Measurements from ENCODE around the gene CATSPER3.

The CATSPER3 gene

GRCh38 chr5:135030956-135031812 lies 63.5 kb downstream of the CATSPER3 start:
- DNase-seq, result no peak

GRCh38 chr5:135031813-135032694 lies 64.3 kb downstream of the CATSPER3 start:
- DNase-seq, result no peak

- DNase-seq, result no peak
These were observed 64.9 kb downstream of the CATSPER3 start for GRCh38 chr5:135032695-135032998.

DNA sequence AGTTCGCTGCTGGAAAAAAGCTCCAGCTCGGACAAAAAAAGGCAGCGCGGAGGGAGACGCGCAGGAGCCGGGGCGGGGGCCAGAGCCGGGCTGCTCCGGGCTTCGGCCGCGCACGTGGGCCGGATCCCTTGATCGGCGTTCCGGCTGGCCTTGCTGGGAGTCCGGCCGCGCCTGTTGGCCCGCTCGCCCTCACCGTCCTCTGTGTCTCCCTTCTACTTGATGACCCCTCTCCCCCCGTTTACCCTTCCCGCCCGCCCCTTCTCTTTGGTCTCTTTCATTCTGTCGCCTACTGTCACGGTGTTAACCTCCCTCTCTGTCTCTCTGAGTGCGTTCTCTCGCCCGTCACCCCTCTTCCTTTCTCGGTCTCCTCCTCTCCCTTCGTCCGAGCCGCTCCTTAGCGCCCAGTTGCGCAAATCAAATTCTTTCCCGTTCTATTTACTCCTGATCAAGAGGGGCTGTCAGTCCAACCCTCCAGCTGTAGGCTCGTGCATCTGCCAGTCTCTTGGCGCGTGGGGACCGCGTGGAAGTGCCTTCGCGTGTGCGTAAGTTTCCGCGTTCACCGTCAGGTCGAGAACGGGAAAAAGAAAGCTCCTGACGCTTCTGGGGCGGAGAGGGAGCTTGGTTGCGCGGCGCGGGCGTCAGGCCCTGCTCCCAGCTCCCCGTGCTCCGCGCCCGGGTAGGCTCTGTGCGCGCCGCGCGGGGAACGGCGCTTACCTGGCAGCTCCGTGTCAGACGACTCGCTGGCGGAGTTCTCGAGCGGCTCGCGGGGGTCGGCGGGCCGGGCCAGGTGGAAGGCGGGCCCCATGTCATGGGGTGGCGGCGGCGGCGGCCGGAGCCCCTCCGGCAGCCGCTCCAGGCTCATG lies 65.5 kb downstream of the CATSPER3 start:
- peak; percentile 11 for DNase-seq

DNA sequence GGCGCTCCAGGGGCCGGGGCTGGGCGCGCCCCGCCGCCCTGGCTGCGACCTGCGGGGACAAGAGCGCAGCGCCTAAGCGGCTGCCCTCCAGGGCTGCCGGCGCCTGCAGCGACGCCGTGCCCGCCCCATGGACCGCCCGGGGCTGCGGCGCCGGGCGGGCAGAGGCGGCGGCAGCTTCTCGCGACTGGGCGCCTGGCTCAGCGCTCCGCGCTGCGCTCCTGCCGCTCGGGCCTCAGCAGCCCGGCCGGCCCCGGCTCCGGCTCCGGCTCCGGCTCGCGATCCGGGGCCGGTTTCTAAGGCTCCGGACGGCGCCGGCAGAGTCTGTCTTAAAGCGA lies 66.2 kb downstream of the CATSPER3 start, which contains the start of gene PITX1:
Gene PITX1 (minus strand): TSS at position 328 of the 335 bp plus-strand sequence. CDS start 347 bp downstream, outside the sequence.
- DNase-seq, result peak; percentile 21

DNA sequence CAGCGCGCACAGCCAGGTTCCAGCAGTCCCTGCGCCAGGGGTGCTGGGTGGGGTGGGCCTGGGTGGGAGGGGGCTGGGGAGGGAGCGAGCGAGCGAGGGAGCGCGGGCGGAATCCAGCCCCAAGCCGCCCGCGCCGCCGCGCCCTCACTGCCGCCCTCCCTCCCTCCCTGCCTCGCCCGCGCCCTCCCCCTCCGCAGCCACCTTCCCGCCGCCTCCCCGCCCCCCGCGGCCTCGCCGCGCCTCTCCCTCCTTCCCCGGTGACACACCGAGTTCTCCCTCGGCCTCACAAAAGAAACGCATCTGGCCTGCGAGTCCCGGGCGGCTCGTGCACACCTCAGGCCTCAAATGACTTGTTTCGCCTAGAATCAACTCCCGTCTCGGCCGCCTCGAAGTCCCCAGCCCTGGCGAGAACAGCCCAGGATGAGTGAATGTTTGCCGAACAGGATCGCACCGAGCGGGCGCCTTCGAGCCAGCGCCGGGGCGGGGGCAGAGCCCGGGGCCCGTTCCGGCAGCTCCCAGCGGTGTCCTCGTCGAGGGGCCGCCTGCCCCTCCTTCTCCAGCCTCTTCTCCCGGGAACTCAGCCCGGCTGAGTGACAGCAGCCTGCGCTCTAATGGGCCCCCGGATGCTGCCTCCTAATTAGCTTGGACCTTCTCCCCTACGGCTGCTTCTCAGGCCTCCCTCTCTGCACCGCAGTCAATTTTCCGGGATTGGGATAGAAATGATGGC lies 66.7 kb downstream of the CATSPER3 start:
- DNase-seq, result no peak

DNA sequence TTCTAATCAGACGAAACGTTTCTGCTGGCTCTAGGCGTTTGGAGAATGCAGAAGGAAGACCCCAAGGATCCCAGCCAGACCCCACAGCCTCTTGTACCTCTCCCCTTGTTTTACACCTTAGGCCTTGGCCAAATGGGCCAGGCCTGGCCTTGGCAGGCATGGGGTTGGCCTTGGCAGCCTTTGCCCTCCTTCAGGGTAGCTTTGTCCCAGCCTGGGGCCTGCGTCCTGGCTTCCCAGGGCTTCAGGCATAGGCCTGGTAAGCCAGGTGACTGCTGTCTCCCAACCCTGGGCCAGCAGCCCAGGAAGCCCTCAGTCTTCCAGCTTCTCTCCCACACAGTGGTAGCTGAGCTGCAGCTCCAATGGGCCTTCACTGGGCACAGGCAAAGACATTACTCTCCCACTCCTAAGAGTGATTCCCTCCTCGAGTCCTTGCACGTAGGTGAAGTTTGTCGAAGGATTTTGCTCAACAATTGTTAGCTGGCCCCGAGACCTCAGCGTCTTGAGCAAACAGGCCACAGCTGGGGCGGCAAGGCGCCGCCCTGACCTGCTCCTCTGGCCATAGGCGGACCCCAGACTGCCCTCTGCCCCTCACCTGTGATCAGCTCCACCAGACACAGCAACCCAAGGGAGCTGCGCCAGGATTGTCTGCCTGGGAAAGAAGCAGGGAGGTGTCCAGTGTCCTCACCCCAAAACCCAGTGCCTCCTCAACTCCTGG lies 67.4 kb downstream of the CATSPER3 start:
- DNase-seq, result no peak

GRCh38 chr5:135035678-135036030 lies 67.9 kb downstream of the CATSPER3 start:
- no peak for DNase-seq

DNA sequence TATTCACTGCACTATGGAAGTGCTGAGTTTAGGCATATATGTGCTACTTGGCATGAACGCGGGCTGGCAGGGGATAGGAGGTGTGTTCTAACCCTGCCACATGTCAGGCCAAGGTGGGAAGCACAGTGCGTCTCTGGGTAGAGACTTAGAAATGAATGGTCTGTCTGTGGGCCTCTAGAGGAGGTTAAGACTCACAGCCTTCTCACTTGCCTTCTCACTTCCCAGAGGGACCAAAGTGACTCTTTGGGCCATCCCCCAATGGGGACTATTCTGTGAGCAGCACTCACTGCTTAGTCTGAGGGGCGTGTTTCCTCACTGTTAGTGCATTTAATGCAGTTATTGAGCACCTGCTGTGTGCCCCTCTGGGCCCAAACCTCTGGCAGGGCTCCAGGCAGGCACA lies 68.7 kb downstream of the CATSPER3 start:
- DNase-seq, result no peak

DNA sequence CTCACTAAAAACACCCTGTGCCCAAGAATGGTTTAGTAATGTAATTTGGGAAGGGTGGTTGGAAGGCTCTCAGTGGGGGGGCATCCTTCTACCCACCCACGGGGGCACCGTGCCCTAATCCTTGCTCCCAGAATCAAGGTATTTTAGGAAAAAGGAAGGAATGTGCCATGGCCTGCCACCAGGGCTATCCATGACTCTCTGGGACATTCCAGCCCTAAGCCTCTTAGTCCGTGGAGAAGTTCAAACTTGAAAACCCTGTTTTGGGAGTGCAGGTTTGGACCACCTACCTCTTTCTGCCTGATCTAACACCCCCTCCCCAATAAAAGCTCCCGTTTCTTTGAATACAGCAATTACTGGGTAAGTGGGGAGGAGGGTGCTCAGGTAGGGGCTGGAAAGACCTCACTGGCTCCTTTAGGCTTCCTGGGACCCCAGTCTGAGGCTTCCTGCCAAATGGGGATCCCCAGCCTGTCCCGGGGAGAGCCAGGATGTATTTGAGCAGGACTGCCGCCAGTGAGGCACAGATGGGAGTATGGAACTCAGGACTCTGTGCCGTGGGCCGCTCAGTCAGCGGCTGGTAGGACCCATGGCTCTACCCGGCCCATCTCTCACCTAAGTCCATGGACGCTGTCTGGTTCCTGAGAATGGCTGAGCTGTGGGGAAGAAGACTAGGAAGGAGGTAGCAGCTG lies 70.0 kb downstream of the CATSPER3 start:
- no peak for DNase-seq

GRCh38 chr5:135038205-135038812 lies 70.6 kb downstream of the CATSPER3 start:
- DNase-seq, result no peak

GRCh38 chr5:135038813-135039270 lies 71.1 kb downstream of the CATSPER3 start:
- DNase-seq, result no peak

GRCh38 chr5:135039271-135040033 lies 71.7 kb downstream of the CATSPER3 start:
- DNase-seq, result no peak

DNA sequence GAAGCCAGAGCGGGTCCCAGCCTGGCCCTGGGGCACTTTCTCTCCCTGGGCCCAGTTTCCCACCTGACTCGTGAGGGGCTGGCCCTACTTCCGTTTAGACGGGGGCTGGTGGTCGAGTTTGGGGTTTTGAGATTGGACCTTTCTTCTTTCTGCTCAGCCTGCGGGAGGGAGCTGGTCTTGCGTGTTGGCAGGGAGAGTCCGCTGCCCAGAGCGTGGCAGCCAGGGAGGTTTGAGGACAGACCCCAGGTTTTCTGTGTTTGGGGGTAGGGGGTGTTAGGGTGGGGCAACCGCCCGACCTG lies 72.3 kb downstream of the CATSPER3 start:
- no peak for DNase-seq

GRCh38 chr5:135040333-135041144 lies 72.8 kb downstream of the CATSPER3 start:
- DNase-seq, result no peak

GRCh38 chr5:135041145-135041587 lies 73.5 kb downstream of the CATSPER3 start:
- no peak for DNase-seq

DNA sequence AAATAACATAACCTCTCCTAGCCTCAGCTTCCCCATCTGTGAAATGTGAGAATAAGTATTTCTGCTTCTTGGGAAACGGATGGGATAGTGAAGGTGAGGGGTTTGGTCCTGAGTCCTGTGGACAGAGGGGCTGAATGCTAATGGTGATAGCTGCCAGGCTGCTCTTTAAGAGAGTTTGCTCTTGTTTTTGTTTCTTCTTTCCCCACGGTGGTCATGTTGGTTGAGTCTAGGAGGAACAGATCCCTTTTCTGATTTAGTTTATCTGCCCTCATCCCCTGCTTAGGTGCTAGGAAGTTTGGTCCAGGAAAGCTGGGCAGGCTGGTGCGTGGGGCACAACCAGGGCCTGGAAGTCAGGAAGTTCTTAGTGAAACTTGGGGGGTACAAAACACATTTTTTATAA lies 74.0 kb downstream of the CATSPER3 start:
- no peak for DNase-seq

DNA sequence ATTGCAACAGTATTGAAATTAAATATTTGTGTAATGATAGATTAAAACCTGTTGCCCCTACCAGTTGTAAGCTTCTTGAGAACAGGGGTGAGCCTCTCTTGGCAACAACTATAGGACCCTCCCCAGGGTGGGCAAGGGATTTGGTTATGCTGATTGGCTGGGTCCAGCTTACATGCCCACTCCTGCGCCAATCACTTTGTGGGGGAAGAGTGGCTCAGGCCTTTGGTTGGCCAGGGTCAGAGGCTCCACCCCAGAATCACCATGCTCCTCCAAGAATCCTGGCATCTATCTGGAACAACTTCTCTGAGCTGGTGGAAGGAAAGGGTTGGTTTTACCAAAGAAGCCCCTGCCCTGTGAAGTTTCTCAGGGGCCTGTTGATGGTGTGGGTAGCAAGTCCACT lies 74.9 kb downstream of the CATSPER3 start:
- no peak for DNase-seq

GRCh38 chr5:135045488-135045887 lies 77.8 kb downstream of the CATSPER3 start:
- no peak for DNase-seq

All from fibroblast of skin of back (primary cell).